Measurements from ENCODE around the gene SH3GL3.

Gene SH3GL3

GRCh38 chr15:83578691-83579090 lies 131.6 kb downstream of the SH3GL3 start:
- TF ChIP-seq BCL6B (tag by site-specific recombination; IDR thresholded peaks at IDR 0.05) (no peak), ZFP69B (tag by site-specific recombination; IDR thresholded peaks at IDR 0.05) (no peak), ZNF510 (tag by site-specific recombination; IDR thresholded peaks at IDR 0.05; ENCODE audit: insufficient replicate concordance) (no peak), ZNF174 (tag by site-specific recombination; IDR thresholded peaks at IDR 0.05) (no peak), ZNF23 (tag by site-specific recombination; IDR thresholded peaks at IDR 0.05; ENCODE audit: borderline replicate concordance) (no peak), ZNF626 (tag by site-specific recombination; IDR thresholded peaks at IDR 0.05) (no peak), ZBTB11 (tag by site-specific recombination; conservative IDR thresholded peaks at IDR 0.05; ENCODE audit: low read depth) (no peak), ZIC2 (tag by site-specific recombination; IDR thresholded peaks at IDR 0.05) (no peak), ZBTB17 (tag by site-specific recombination; IDR thresholded peaks at IDR 0.05) (no peak), ZNF776 (tag by site-specific recombination; IDR thresholded peaks at IDR 0.05; ENCODE audit: borderline replicate concordance) (no peak), TRIM28 (IDR thresholded peaks at IDR 0.05; ENCODE audit: borderline replicate concordance, low read length) (no peak), ZNF785 (tag by site-specific recombination; IDR thresholded peaks at IDR 0.05) (no peak), ZNF324 (tag by site-specific recombination; IDR thresholded peaks at IDR 0.05) (no peak), ZBTB8A (tag by site-specific recombination; IDR thresholded peaks at IDR 0.05) (no peak), ZNF169 (tag by site-specific recombination; IDR thresholded peaks at IDR 0.05) (no peak)
- Histone ChIP-seq H3K4me3 (ENCODE audit: low read depth, low read length) (no peak overlapping the region), H3K27ac (ENCODE audit: extremely low read depth, low read depth, low read length) (no peak overlapping the region), H3K9me3 (ENCODE audit: control insufficient read depth, insufficient read depth, low read depth, low read length) (no peaks in the 10 kb centered on the region), H3K4me1 (ENCODE audit: control insufficient read depth, insufficient read depth, low read length) (no peaks in the 10 kb centered on the region), H3K36me3 (ENCODE audit: control insufficient read depth in 2 of 2, insufficient read depth in 1 of 2, low read length in 2 of 2) (no peaks in the 10 kb centered on the region)
- ChIA-PET POLR2A (no interaction called here), CTCF (interaction anchor here (1.0 to 1.1 kb wide), 2 partner anchors 12 to 13 kb away, joined by 3 to 6 read pairs; no protein-coding TSS in a partner anchor)

- H3K27ac ChIP-seq (ENCODE audit: extremely low read depth, low read depth, low read length) = no peak overlapping the region
- no peaks in the 10 kb centered on the region for H3K9me3 ChIP-seq (ENCODE audit: control insufficient read depth, insufficient read depth, low read depth, low read length)
- no peak overlapping the region for H3K4me3 ChIP-seq (ENCODE audit: low read depth, low read length)
- no peaks in the 10 kb centered on the region for H3K36me3 ChIP-seq (ENCODE audit: control insufficient read depth in 2 of 2, insufficient read depth in 1 of 2, low read length in 2 of 2)
- CTCF ChIA-PET = interaction anchor here (0.9 kb wide), 1 partner anchor 10 kb away, joined by 3 read pairs; no protein-coding TSS in a partner anchor
- POLR2A ChIA-PET = no interaction called here
- H3K4me1 ChIP-seq (ENCODE audit: control insufficient read depth, insufficient read depth, low read length) = no peaks in the 10 kb centered on the region
- no peak for TF ChIP-seq ZNF121 (tag by site-specific recombination; IDR thresholded peaks at IDR 0.05)
- no peak for TF ChIP-seq ZNF488 (tag by site-specific recombination; IDR thresholded peaks at IDR 0.05)
- no peak for TF ChIP-seq SCRT2 (tag by site-specific recombination; IDR thresholded peaks at IDR 0.05)
Measured at GRCh38 chr15:83581381-83581780, 134.2 kb downstream of the SH3GL3 start.

GRCh38 chr15:83582381-83582780 lies 135.2 kb downstream of the SH3GL3 start:
- H3K9me3 ChIP-seq (ENCODE audit: control insufficient read depth, insufficient read depth, low read depth, low read length) = no peaks in the 10 kb centered on the region
- TF ChIP-seq ZSCAN23 (tag by site-specific recombination; IDR thresholded peaks at IDR 0.05) (no peak), PBX3 (CRISPR knock-in tag; IDR thresholded peaks at IDR 0.05) (no peak), WT1 (tag by site-specific recombination; IDR thresholded peaks at IDR 0.05) (no peak), ZNF580 (tag by site-specific recombination; IDR thresholded peaks at IDR 0.05) (no peak), ZNF26 (tag by site-specific recombination; IDR thresholded peaks at IDR 0.05) (no peak), ZNF350 (tag by site-specific recombination; IDR thresholded peaks at IDR 0.05) (no peak), ZSCAN16 (tag by site-specific recombination; IDR thresholded peaks at IDR 0.05) (no peak), ZBTB7A (tag by site-specific recombination; IDR thresholded peaks at IDR 0.05; ENCODE audit: low read depth) (no peak)

More at GRCh38 chr15:83582381-83582780, 135.2 kb downstream of the SH3GL3 start:
- CTCF ChIA-PET = no interaction called here
- Histone ChIP-seq H3K36me3 (ENCODE audit: control insufficient read depth in 2 of 2, insufficient read depth in 1 of 2, low read length in 2 of 2) (no peaks in the 10 kb centered on the region), H3K27ac (ENCODE audit: extremely low read depth, low read depth, low read length) (no peak overlapping the region), H3K4me1 (ENCODE audit: control insufficient read depth, insufficient read depth, low read length) (no peaks in the 10 kb centered on the region), H3K4me3 (ENCODE audit: low read depth, low read length) (no peak overlapping the region)
- POLR2A ChIA-PET = no interaction called here
